NB4 (cell line): Measurements from ENCODE around the gene GBGT1.

ENCODE experiments used
- POLR2A ChIP-seq: IDR thresholded peaks from 2 replicates; pipeline ENCODE4 v1.6.1; 2011; ENCODE audit warnings: mild to moderate bottlenecking; ENCODE audit not compliant: insufficient read length; ENCODE audit errors: extremely low read depth
- TF ChIP-seq, protein P1 (sequence below): IDR thresholded peaks from one replicate; pipeline ENCODE4 v1.5.1; 2012; ENCODE audit warnings: low read depth, low read length

DNA sequence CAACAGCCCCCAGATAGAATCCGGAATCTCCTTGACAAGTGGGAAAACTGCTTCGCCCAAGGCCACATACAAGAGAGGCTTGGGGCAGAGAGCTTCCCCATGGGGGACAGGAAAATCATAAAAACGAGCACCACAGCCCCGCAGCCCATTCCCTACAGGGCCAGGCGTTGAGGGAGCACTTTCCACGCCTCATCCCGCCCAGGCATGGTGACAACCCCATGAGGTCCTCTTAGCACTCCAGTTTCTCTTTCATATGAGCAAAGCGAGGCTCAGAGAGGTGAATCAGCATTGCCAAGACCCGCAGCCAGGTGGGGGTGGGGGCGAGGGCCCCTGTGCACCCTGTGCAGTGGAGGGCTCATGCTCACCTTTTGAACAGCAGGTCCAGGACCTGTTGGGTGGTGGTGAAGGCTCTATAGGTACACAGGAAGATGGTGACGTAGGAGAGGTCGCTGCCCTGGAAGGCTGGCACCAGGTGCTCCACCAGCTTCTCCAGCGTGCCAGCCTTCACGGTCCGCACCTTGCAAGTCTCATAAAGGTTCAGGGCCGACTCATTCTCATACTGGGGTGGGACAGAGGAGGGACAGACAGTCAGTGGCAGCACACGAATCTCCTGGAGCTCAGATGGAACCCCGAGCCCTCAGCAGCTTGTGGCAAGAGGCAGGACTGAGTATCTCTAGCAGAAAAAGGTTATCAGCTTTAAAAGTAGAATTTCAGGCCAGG lies 53.6 kb downstream of the GBGT1 start:
- no peak for TF ChIP-seq POLR2A
- TF ChIP-seq, protein P1, sequence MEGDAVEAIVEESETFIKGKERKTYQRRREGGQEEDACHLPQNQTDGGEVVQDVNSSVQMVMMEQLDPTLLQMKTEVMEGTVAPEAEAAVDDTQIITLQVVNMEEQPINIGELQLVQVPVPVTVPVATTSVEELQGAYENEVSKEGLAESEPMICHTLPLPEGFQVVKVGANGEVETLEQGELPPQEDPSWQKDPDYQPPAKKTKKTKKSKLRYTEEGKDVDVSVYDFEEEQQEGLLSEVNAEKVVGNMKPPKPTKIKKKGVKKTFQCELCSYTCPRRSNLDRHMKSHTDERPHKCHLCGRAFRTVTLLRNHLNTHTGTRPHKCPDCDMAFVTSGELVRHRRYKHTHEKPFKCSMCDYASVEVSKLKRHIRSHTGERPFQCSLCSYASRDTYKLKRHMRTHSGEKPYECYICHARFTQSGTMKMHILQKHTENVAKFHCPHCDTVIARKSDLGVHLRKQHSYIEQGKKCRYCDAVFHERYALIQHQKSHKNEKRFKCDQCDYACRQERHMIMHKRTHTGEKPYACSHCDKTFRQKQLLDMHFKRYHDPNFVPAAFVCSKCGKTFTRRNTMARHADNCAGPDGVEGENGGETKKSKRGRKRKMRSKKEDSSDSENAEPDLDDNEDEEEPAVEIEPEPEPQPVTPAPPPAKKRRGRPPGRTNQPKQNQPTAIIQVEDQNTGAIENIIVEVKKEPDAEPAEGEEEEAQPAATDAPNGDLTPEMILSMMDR, result no peak
